ENCODE results near the gene KIDINS220. TPM values are rescaled to one million over a fixed set of nuclear protein-coding genes. Genes with fewer than 3 reads are reported as not detected.
A peak's percentile ranks its signal among the peaks of the same experiment; 100 is the strongest.

The KIDINS220 gene
- total RNA-seq, 1 donor from 2014 or later: 49.9 TPM

GRCh38 chr2:8851811-8852560 lies 14.6 kb upstream of the KIDINS220 start:
- no peak for DNase-seq (ENCODE audit: low read depth)

GRCh38 chr2:8850845-8851487 lies 13.6 kb upstream of the KIDINS220 start:
- DNase-seq (ENCODE audit: low read depth): no peak

- DNase-seq (ENCODE audit: low read depth): peak; percentile 37
These were observed 11.9 kb upstream of the KIDINS220 start for GRCh38 chr2:8849327-8849726.

- no peak for DNase-seq (ENCODE audit: low read depth)
These were observed 11.1 kb upstream of the KIDINS220 start for GRCh38 chr2:8848328-8849100.

- no peak for DNase-seq (ENCODE audit: low read depth)
These were observed 10.0 kb upstream of the KIDINS220 start for GRCh38 chr2:8847400-8847799.

- DNase-seq (ENCODE audit: low read depth): no peak
These were observed 4.5 kb upstream of the KIDINS220 start for GRCh38 chr2:8841932-8842331.

- no peak for DNase-seq (ENCODE audit: low read depth)
These were observed 3.2 kb upstream of the KIDINS220 start for GRCh38 chr2:8840475-8841091.

GRCh38 chr2:8839189-8839965 lies 2.0 kb upstream of the KIDINS220 start:
- DNase-seq (ENCODE audit: low read depth): no peak

GRCh38 chr2:8837795-8838140 lies 355 bp upstream of the KIDINS220 start:
- DNase-seq (ENCODE audit: low read depth): no peak

GRCh38 chr2:8835279-8835678 lies 2.1 kb downstream of the KIDINS220 start:
- DNase-seq (ENCODE audit: low read depth): no peak

- no peak for DNase-seq (ENCODE audit: low read depth)
These were observed 3.6 kb downstream of the KIDINS220 start for GRCh38 chr2:8833853-8834252.

GRCh38 chr2:8831516-8831915 lies 5.9 kb downstream of the KIDINS220 start:
- DNase-seq (ENCODE audit: low read depth): no peak

- no peak for DNase-seq (ENCODE audit: low read depth)
These were observed 9.7 kb downstream of the KIDINS220 start for GRCh38 chr2:8827729-8828128.

GRCh38 chr2:8822218-8822617 lies 15.2 kb downstream of the KIDINS220 start:
- no peak for DNase-seq (ENCODE audit: low read depth)

- peak; percentile 8 for DNase-seq (ENCODE audit: low read depth)
These were observed 15.9 kb downstream of the KIDINS220 start for GRCh38 chr2:8821276-8822217.

GRCh38 chr2:8819948-8820347 lies 17.5 kb downstream of the KIDINS220 start:
- DNase-seq (ENCODE audit: low read depth): no peak

GRCh38 chr2:8819194-8819593 lies 18.2 kb downstream of the KIDINS220 start:
- DNase-seq (ENCODE audit: low read depth): peak; percentile 35

GRCh38 chr2:8817221-8817620 lies 20.2 kb downstream of the KIDINS220 start:
- DNase-seq (ENCODE audit: low read depth): no peak

GRCh38 chr2:8806885-8807704 lies 30.3 kb downstream of the KIDINS220 start:
- DNase-seq (ENCODE audit: low read depth): peak; percentile 17
